HCT116 (cell line): ENCODE measurements around the gene CAPN2. TPM values are rescaled to one million over a fixed set of nuclear protein-coding genes. Genes with fewer than 3 reads are reported as not detected.

Experiments used
- ATAC-seq: fragments of 200-7000 bp; cut with Tn5 transposase; 2 replicates; pipeline ENCODE4 v1.9.1; 2020; ENCODE audit warnings: mild to moderate bottlenecking, moderate library complexity
- BruUV-seq: library from RNA; stranded (reverse); fragments of 400-500 nt; replicated peaks from 2 replicates; lab custom pipeline; 2021; lab: Mats Ljungman, UMichigan
- CTCF ChIA-PET: fragments of 300-600 bp; sonication (Branson Sonifier 250); formaldehyde crosslinking; loops from one replicate; lab custom pipeline; 2021; ENCODE audit warnings: antibody characterized with exemption; lab: Charles Lee
- POLR2A ChIA-PET: fragments of 300-600, 350-600 bp; sonication (Branson Sonifier 250); formaldehyde crosslinking; loops from one replicate; lab custom pipeline; 2021; ENCODE audit warnings: antibody characterized with exemption; lab: Charles Lee
- RAD21 ChIA-PET, 2 experiments: fragments of 300-600 bp; sonication (Branson Sonifier 250); formaldehyde crosslinking; loops; one replicate each; lab custom pipeline; 2023; ENCODE audit warnings: low total read pairs in 2 of 2; ENCODE audit not compliant: uncharacterized antibody in 2 of 2, unreplicated experiment in 2 of 2, low non-redundant PET in 1 of 2; lab: Charles Lee
- DNase-seq: peaks from one replicate; pipeline ENCODE4 v3.0.0-alpha.2; 2010; ENCODE audit warnings: low read depth, low spot score
- H2AFZ ChIP-seq: fragments of 200-600 bp; shearing (Covaris generic), sonication (generic); 2 replicates; pipeline ENCODE4 v1.6.1; 2017; ENCODE audit warnings: low read depth, mixed run types, mixed read lengths, antibody characterized with exemption, low read length; ENCODE audit not compliant: poor library complexity, severe bottlenecking
- H3K27ac ChIP-seq: 2 replicates; pipeline ENCODE4 v1.5.1; 2012; ENCODE audit warnings: low read depth, low read length
- H3K27me3 ChIP-seq: fragments of 200-600 bp; sonication (generic); 2 replicates; pipeline ENCODE4 v1.6.1; 2016; ENCODE audit warnings: mixed run types, low read length, mixed read lengths; ENCODE audit not compliant: insufficient read depth
- H3K36me3 ChIP-seq, 2 experiments: fragments of 200-500 bp in 1 of 2; fragments of 200-600 bp in 1 of 2; sonication (Bioruptor generic) in 1 of 2; sonication (generic) in 1 of 2; 2 replicates each; pipeline versions ENCODE4 v1.5.1 to v1.6.1; 2014 to 2016; ENCODE audit warnings: low read length in 2 of 2, inconsistent platforms in 1 of 2, mixed read lengths in 1 of 2, mixed run types in 1 of 2; ENCODE audit not compliant: insufficient read depth in 2 of 2, control insufficient read depth in 1 of 2
- H3K4me1 ChIP-seq, 2 experiments: fragments of 200-600 bp in 1 of 2; sonication (generic) in 1 of 2; 2 replicates each; pipeline versions ENCODE4 v1.5.1 to v1.6.1; 2012 to 2017; ENCODE audit warnings: low read length in 2 of 2, inconsistent platforms in 1 of 2, mild to moderate bottlenecking in 1 of 2, mixed read lengths in 1 of 2, mixed run types in 1 of 2, moderate library complexity in 1 of 2; ENCODE audit not compliant: insufficient read depth in 2 of 2, control insufficient read depth in 1 of 2
- H3K4me2 ChIP-seq: fragments of 200-600 bp; sonication (generic); 2 replicates; pipeline ENCODE4 v1.6.1; 2017; ENCODE audit warnings: mixed run types, low read length, mixed read lengths
- H3K4me3 ChIP-seq, 2 experiments: fragments of 200-600 bp in 1 of 2; sonication (generic) in 1 of 2; replicated peaks in 1 of 2; 2 replicates each; pipeline ENCODE4 v1.5.1; 2011 to 2016; ENCODE audit warnings: low read length in 2 of 2, control low read depth in 1 of 2, low read depth in 1 of 2, mild to moderate bottlenecking in 1 of 2, mixed read lengths in 1 of 2, mixed run types in 1 of 2
- H3K79me2 ChIP-seq: fragments of 200-600 bp; sonication (generic); 2 replicates; pipeline ENCODE4 v1.6.1; 2017; ENCODE audit warnings: mild to moderate bottlenecking, mixed run types, low read length, moderate library complexity, mixed read lengths; ENCODE audit not compliant: insufficient read depth
- H3K9ac ChIP-seq: fragments of 200-600 bp; sonication (generic); 2 replicates; pipeline ENCODE4 v1.6.1; 2016; ENCODE audit warnings: low read length, mixed read lengths
- H3K9me2 ChIP-seq: fragments of 200-600 bp; sonication (generic), shearing (Covaris generic); 2 replicates; pipeline ENCODE4 v1.6.1; 2017; ENCODE audit warnings: mixed run types, mild to moderate bottlenecking, moderate library complexity; ENCODE audit not compliant: insufficient read depth
- H3K9me3 ChIP-seq, 2 experiments: fragments of 200-500 bp in 1 of 2; fragments of 200-600 bp in 1 of 2; sonication (Bioruptor generic) in 1 of 2; sonication (generic) in 1 of 2; 2 replicates each; pipeline ENCODE4 v1.6.1; 2014 to 2017; ENCODE audit warnings: low read length in 2 of 2, mixed read lengths in 2 of 2, inconsistent platforms in 1 of 2, low read depth in 1 of 2, mild to moderate bottlenecking in 1 of 2, mixed run types in 1 of 2, moderate library complexity in 1 of 2; ENCODE audit not compliant: control insufficient read depth in 1 of 2, insufficient read depth in 1 of 2
- H4K20me1 ChIP-seq: fragments of 200-600 bp; sonication (generic), shearing (Covaris generic); 2 replicates; pipeline ENCODE4 v1.6.1; 2017; ENCODE audit warnings: mixed run types, mild to moderate bottlenecking, moderate library complexity; ENCODE audit not compliant: insufficient read depth
- CEBPB ChIP-seq: IDR thresholded peaks from 2 replicates; pipeline ENCODE4 v1.6.1; 2012; ENCODE audit warnings: low read depth
- EGR1 ChIP-seq: IDR thresholded peaks from 2 replicates; pipeline ENCODE4 v1.6.1; 2012; ENCODE audit warnings: low read depth
- ELF1 ChIP-seq: IDR thresholded peaks from 2 replicates; pipeline ENCODE4 v1.6.1; 2012; ENCODE audit warnings: low read depth, borderline replicate concordance
- EZH2phosphoT487 ChIP-seq: fragments of 200-600 bp; IDR thresholded peaks from 2 replicates; pipeline ENCODE4 v1.6.1; 2018; ENCODE audit warnings: antibody characterized with exemption, borderline replicate concordance
- JUND ChIP-seq: IDR thresholded peaks from 2 replicates; pipeline ENCODE4 v1.6.1; 2012
- POLR2A ChIP-seq: IDR thresholded peaks from 2 replicates; pipeline ENCODE4 v1.7.0; 2011; ENCODE audit warnings: borderline replicate concordance; ENCODE audit not compliant: insufficient read depth, insufficient read length; ENCODE audit errors: extremely low read depth
- POLR2AphosphoS5 ChIP-seq: IDR thresholded peaks from 2 replicates; pipeline ENCODE4 v1.6.1; 2011; ENCODE audit warnings: mild to moderate bottlenecking, low read depth, low read length, moderate library complexity
- SP1 ChIP-seq: IDR thresholded peaks from 2 replicates; pipeline ENCODE4 v1.6.1; 2012; ENCODE audit warnings: low read depth
- SRF ChIP-seq: IDR thresholded peaks from 2 replicates; pipeline ENCODE4 v1.6.1; 2012; ENCODE audit warnings: low read depth
- TCF7L2 ChIP-seq: IDR thresholded peaks from 2 replicates; pipeline ENCODE4 v1.7.0; 2011; ENCODE audit warnings: borderline replicate concordance, inconsistent platforms; ENCODE audit not compliant: insufficient read depth, insufficient read length; ENCODE audit errors: extremely low read depth
- ZFX ChIP-seq: fragments of 450-650 bp; IDR thresholded peaks from 2 replicates; pipeline ENCODE4 v1.6.1; 2017
- ZNF274 ChIP-seq: fragments of 200-500 bp; sonication (Bioruptor generic); IDR thresholded peaks from 2 replicates; pipeline ENCODE4 v1.6.1; 2014; ENCODE audit warnings: mild to moderate bottlenecking, low read depth, low read length, inconsistent platforms
- intact Hi-C: fragments of 100-400 bp; cut with micrococcal nuclease; formaldehyde crosslinking; loops from 2 replicates; pipeline ENCODE4 v1.10.0; 2022
- total RNA-seq: library from RNA; stranded (reverse); gene quantifications from one replicate; pipeline ENCODE4 v1.2.1, GENCODE V29; 2021; ENCODE audit not compliant: unreplicated experiment
- TF ChIP-seq, protein P1 (sequence below): IDR thresholded peaks from 2 replicates; pipeline ENCODE4 v1.6.1; 2012
- TF ChIP-seq, protein P2 (sequence below): IDR thresholded peaks from 2 replicates; pipeline ENCODE4 v1.6.1; 2012; ENCODE audit warnings: low read depth

The CAPN2 gene
- total RNA-seq, 1 experiment from 2014 or later: 173 TPM

DNA sequence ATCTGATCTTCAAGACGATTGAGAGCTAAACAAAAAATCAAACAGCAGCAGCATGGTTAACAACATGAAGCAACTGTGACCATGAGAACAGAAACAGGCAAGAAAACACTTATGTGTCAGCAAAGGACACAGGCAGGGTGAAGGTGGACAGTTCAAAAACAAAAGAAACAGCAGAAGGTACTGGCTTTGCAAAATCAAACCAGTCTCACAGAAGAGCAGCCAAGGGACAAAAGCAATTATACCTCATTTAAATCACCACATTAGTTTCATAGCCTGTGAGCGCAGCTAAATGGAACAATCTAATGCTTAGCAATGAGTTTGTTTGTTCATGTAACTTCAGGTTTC, 59.1 kb downstream of the CAPN2 start:
- H4K20me1 ChIP-seq: no peaks in the 10 kb centered on the region
- no peaks in the 10 kb centered on the region; the same call in 1 of the 2 replicates for H3K79me2 ChIP-seq
- no peaks in the 10 kb centered on the region for H3K27me3 ChIP-seq
- POLR2A ChIA-PET: interaction anchor here (0.9 to 1.5 kb wide), 3 partner anchors 11 to 73 kb away, joined by 3 to 7 read pairs (median 3); no protein-coding TSS in a partner anchor
- CTCF ChIA-PET: interaction anchor here (1.1 to 2.8 kb wide), 4 partner anchors 9 to 70 kb away, joined by 3 to 9 read pairs (median 4); no protein-coding TSS in a partner anchor
- H3K9me2 ChIP-seq: no peaks in the 10 kb centered on the region
- TF ChIP-seq ELF1: no peak
- TF ChIP-seq, protein P1, sequence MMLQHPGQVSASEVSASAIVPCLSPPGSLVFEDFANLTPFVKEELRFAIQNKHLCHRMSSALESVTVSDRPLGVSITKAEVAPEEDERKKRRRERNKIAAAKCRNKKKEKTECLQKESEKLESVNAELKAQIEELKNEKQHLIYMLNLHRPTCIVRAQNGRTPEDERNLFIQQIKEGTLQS: 0 out of 2 replicates have a peak, but pooled peaks have one; percentile 14
- H3K9ac ChIP-seq: peak overlapping the region; percentile 56
- peak overlapping the region; percentile 79 for H3K4me2 ChIP-seq
- H3K36me3 ChIP-seq: peaks cover 18 to 45% of the 10 kb centered on the region in 2 experiments; a peak in 3 of 4 replicates
- H3K4me1 ChIP-seq: peaks cover 24 to 61% of the 10 kb centered on the region in 2 experiments
- RAD21 ChIA-PET: no interaction called here
- no peak overlapping the region for H2AFZ ChIP-seq
- H3K9me3 ChIP-seq: no peaks in the 10 kb centered on the region
- peak; percentile 26; the same call in 1 of the 2 replicates for ATAC-seq
- peak overlapping the region in 1 of 2 experiments; percentile 34; a peak in 3 of 4 replicates for H3K4me3 ChIP-seq
- intact Hi-C loops: no loop called here
- H3K27ac ChIP-seq: peak overlapping the region; percentile 71
- no TSS peak for BruUV-seq
- DNase-seq: no peak

DNA sequence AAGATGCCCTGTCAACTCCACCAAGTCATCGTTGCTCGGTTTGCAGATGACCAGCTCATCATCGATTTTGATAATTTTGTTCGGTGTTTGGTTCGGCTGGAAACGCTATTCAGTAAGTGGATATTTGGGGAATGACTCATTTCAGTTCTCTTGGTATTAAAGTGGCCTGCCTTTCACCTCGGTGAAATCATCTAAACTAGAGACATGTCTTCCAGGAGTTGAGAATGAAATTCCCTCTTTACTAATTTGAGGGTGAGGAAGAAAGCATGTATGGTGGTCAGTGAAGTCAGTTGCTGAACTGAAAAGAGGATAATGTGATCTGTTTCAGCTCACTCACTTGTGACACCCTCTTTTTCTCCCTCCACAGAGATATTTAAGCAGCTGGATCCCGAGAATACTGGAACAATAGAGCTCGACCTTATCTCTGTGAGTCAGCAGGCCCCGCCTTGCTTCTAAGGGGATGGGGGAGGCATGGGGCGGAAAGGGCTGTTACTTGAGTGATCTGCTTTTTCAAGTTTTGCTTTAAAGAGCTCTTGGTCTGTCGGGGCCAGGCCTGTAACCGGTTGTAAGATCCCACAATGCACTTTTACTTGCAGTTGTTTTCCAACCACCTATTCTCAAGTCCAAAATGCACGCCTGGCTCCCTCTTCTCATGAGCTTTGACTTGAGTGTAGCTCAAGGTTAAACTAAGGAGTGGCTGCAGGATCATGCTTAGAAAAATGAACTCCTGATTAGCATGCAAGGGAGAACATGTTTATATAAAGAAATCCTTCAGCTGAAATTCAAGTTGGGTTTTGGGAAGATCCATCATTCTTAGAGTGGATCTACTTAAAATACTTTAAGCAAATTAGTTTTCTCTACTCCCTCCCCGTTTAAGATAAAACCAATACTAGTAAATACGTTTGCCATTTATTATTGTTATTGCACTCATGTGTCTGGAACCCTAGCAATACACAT, 59.8 kb downstream of the CAPN2 start:
- H3K27ac ChIP-seq: peak overlapping the region; percentile 71
- peak overlapping the region; percentile 13 to 34 for H3K4me3 ChIP-seq
- DNase-seq (peak; percentile 80), ATAC-seq (peak; percentile 85)
- peak overlapping the region; percentile 56 for H3K9ac ChIP-seq
- H3K27me3 ChIP-seq: no peaks in the 10 kb centered on the region
- ChIA-PET RAD21 (interaction anchor here in 1 of 2 experiments (0.7 kb wide), 1 partner anchor 71 kb away, joined by 3 read pairs; no protein-coding TSS in a partner anchor), POLR2A (interaction anchor here (0.9 to 1.5 kb wide), 4 partner anchors 11 to 74 kb away, joined by 3 to 7 read pairs (median 4); no protein-coding TSS in a partner anchor), CTCF (interaction anchor here (1.0 to 2.8 kb wide), 4 partner anchors 9 to 74 kb away, joined by 3 to 9 read pairs (median 4); partner anchors contain the start of gene TP53BP2)
- H3K36me3 ChIP-seq: peaks cover 18 to 43% of the 10 kb centered on the region in 2 experiments; a peak in 3 of 4 replicates
- H3K4me2 ChIP-seq: peak overlapping the region; percentile 79
- peaks cover 24 to 64% of the 10 kb centered on the region in 2 experiments for H3K4me1 ChIP-seq
- no peaks in the 10 kb centered on the region for H3K9me2 ChIP-seq
- no TSS peak for BruUV-seq
- no peak overlapping the region for H2AFZ ChIP-seq
- H4K20me1 ChIP-seq: no peaks in the 10 kb centered on the region
- H3K9me3 ChIP-seq: no peaks in the 10 kb centered on the region
- H3K79me2 ChIP-seq: no peaks in the 10 kb centered on the region; the same call in 1 of the 2 replicates
- intact Hi-C loops: no loop called here
- TF ChIP-seq POLR2A (no peak), CEBPB (peak; percentile 68), JUND (peak; percentile 90), TCF7L2 (peak; percentile 79), EGR1 (no peak), EZH2phosphoT487 (no peak), ZNF274 (no peak), ZFX (no peak), SP1 (peak; percentile 78), SRF (peak; percentile 49; the same call in 1 of the 2 replicates), POLR2AphosphoS5 (peak; percentile 31; the same call in 1 of the 2 replicates), ELF1 (no peak)
- TF ChIP-seq, protein P2, sequence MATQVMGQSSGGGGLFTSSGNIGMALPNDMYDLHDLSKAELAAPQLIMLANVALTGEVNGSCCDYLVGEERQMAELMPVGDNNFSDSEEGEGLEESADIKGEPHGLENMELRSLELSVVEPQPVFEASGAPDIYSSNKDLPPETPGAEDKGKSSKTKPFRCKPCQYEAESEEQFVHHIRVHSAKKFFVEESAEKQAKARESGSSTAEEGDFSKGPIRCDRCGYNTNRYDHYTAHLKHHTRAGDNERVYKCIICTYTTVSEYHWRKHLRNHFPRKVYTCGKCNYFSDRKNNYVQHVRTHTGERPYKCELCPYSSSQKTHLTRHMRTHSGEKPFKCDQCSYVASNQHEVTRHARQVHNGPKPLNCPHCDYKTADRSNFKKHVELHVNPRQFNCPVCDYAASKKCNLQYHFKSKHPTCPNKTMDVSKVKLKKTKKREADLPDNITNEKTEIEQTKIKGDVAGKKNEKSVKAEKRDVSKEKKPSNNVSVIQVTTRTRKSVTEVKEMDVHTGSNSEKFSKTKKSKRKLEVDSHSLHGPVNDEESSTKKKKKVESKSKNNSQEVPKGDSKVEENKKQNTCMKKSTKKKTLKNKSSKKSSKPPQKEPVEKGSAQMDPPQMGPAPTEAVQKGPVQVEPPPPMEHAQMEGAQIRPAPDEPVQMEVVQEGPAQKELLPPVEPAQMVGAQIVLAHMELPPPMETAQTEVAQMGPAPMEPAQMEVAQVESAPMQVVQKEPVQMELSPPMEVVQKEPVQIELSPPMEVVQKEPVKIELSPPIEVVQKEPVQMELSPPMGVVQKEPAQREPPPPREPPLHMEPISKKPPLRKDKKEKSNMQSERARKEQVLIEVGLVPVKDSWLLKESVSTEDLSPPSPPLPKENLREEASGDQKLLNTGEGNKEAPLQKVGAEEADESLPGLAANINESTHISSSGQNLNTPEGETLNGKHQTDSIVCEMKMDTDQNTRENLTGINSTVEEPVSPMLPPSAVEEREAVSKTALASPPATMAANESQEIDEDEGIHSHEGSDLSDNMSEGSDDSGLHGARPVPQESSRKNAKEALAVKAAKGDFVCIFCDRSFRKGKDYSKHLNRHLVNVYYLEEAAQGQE: no peak
